PC-3 (cell line): ENCODE data around the gene PHC2. TPM values are rescaled to one million over a fixed set of nuclear protein-coding genes. Genes with fewer than 3 reads are reported as not detected.

Experiments
- ATAC-seq: fragments of 200-7000 bp; cut with Tn5 transposase; 2 replicates; pipeline ENCODE4 v1.9.1; 2020; ENCODE audit warnings: mild to moderate bottlenecking, moderate library complexity
- BruUV-seq: library from RNA; stranded (reverse); fragments of 400-500 nt; replicated peaks from 2 replicates; lab custom pipeline; 2021; lab: Mats Ljungman, UMichigan
- CTCF ChIA-PET: fragments of 300-600 bp; sonication (Branson Sonifier 250); formaldehyde crosslinking; loops from one replicate; lab custom pipeline; 2022; ENCODE audit warnings: antibody characterized with exemption; lab: Charles Lee
- POLR2A ChIA-PET: fragments of 300-600 bp; sonication (Branson Sonifier 250); formaldehyde crosslinking; loops from one replicate; lab custom pipeline; 2022; ENCODE audit warnings: antibody characterized with exemption; ENCODE audit not compliant: unreplicated experiment; lab: Charles Lee
- DNase-seq: peaks from one replicate; pipeline ENCODE4 v3.0.0-alpha.2; 2015
- H2AFZ ChIP-seq: fragments of 300-600 bp; sonication (generic); 2 replicates; pipeline ENCODE4 v1.6.0; 2016; ENCODE audit warnings: antibody characterized with exemption, low read length
- H3F3A ChIP-seq: fragments of 300-600 bp; sonication (generic); one replicate; pipeline ENCODE4 v1.6.0; 2017; ENCODE audit warnings: antibody characterized with exemption, low read length, control low read depth, mild to moderate bottlenecking; ENCODE audit not compliant: unreplicated experiment
- H3K27ac ChIP-seq: fragments of 300-600 bp; sonication (generic); 2 replicates; pipeline ENCODE4 v1.5.1; 2016; ENCODE audit warnings: mild to moderate bottlenecking, low read length
- H3K27me3 ChIP-seq: fragments of 300-600 bp; sonication (generic); 2 replicates; pipeline ENCODE4 v1.6.1; 2016; ENCODE audit warnings: low read length, mixed read lengths
- H3K36me3 ChIP-seq: fragments of 300-600 bp; sonication (generic); 2 replicates; pipeline ENCODE4 v1.6.1; 2016; ENCODE audit warnings: low read depth, mixed run types, low read length, mixed read lengths
- H3K4me1 ChIP-seq: fragments of 300-600 bp; sonication (generic); 2 replicates; pipeline ENCODE4 v1.5.1; 2016; ENCODE audit warnings: low read length; ENCODE audit not compliant: insufficient read depth
- H3K4me2 ChIP-seq: fragments of 300-600 bp; sonication (generic); 2 replicates; pipeline ENCODE4 v1.6.0; 2016; ENCODE audit warnings: low read length
- H3K4me3 ChIP-seq: fragments of 300-600 bp; sonication (generic); 2 replicates; pipeline ENCODE4 v1.5.1; 2016; ENCODE audit warnings: mild to moderate bottlenecking, low read length, mixed read lengths
- H3K79me2 ChIP-seq: fragments of 300-600 bp; sonication (generic); 2 replicates; pipeline ENCODE4 v1.6.1; 2017; ENCODE audit warnings: low read length, mixed read lengths
- H3K9ac ChIP-seq: fragments of 300-600 bp; sonication (generic); 2 replicates; pipeline ENCODE4 v1.6.0; 2016; ENCODE audit warnings: mild to moderate bottlenecking, low read length
- H3K9me2 ChIP-seq: fragments of 300-600 bp; sonication (generic); replicated peaks from 2 replicates; pipeline ENCODE4 v1.6.1; 2016; ENCODE audit warnings: mixed run types, low read length, mixed read lengths
- H3K9me3 ChIP-seq: fragments of 300-600 bp; sonication (generic); 2 replicates; pipeline ENCODE4 v1.6.1; 2016; ENCODE audit warnings: low read length, mixed read lengths
- H4K20me1 ChIP-seq: fragments of 300-600 bp; sonication (generic); 2 replicates; pipeline ENCODE4 v1.6.1; 2016; ENCODE audit warnings: low read length, mixed read lengths
- CTCF ChIP-seq: fragments of 300-600 bp; sonication (generic); conservative IDR thresholded peaks from 2 replicates; pipeline ENCODE4 v1.5.1; 2017; ENCODE audit warnings: antibody characterized with exemption, low read depth, mild to moderate bottlenecking, low read length
- EZH2 ChIP-seq: fragments of 300-600 bp; sonication (generic); IDR thresholded peaks from one replicate; pipeline ENCODE4 v1.6.1; 2017; ENCODE audit warnings: antibody characterized with exemption, mild to moderate bottlenecking, low read length; ENCODE audit not compliant: unreplicated experiment
- EZH2phosphoT487 ChIP-seq: fragments of 300-600 bp; sonication (generic); IDR thresholded peaks from 2 replicates; pipeline ENCODE4 v1.6.1; 2018; ENCODE audit warnings: mild to moderate bottlenecking, antibody characterized with exemption, low read length, borderline replicate concordance
- intact Hi-C: fragments of 100-400 bp; cut with micrococcal nuclease; formaldehyde crosslinking; loops from 2 replicates; pipeline ENCODE4 v1.9.0; 2023
- total RNA-seq: library from RNA; depleted of rRNA; stranded (reverse); fragments of >200 nt; gene quantifications from 2 replicates; pipeline ENCODE4 v1.2.3, GENCODE V29; 2014

The PHC2 gene
- total RNA-seq, 1 experiment from 2014 or later, result 134 TPM

GRCh38 chr1:33322109-33322508, 108.8 kb downstream of the PHC2 start:
- BruUV-seq, result no TSS peak
- ATAC-seq (no peak; the same call in 1 of the 2 replicates), DNase-seq (no peak)
- Histone ChIP-seq H3K9me2 (no peaks in the 10 kb centered on the region), H3K4me2 (no peak overlapping the region), H4K20me1 (peaks cover 4% of the 10 kb centered on the region; the same call in 1 of the 2 replicates), H3F3A (no peaks in the 10 kb centered on the region), H3K4me1 (peaks cover 10% of the 10 kb centered on the region), H3K79me2 (no peaks in the 10 kb centered on the region), H3K36me3 (peaks cover 44% of the 10 kb centered on the region), H3K4me3 (no peak overlapping the region), H3K27ac (no peak overlapping the region), H3K9ac (no peak overlapping the region), H2AFZ (no peak overlapping the region), H3K27me3 (no peaks in the 10 kb centered on the region), H3K9me3 (no peaks in the 10 kb centered on the region)
- POLR2A ChIA-PET, result no interaction called here
- intact Hi-C loops, result no loop called here
- CTCF ChIA-PET, result no interaction called here
- TF ChIP-seq EZH2 (no peak), CTCF (no peak), EZH2phosphoT487 (no peak)

DNA sequence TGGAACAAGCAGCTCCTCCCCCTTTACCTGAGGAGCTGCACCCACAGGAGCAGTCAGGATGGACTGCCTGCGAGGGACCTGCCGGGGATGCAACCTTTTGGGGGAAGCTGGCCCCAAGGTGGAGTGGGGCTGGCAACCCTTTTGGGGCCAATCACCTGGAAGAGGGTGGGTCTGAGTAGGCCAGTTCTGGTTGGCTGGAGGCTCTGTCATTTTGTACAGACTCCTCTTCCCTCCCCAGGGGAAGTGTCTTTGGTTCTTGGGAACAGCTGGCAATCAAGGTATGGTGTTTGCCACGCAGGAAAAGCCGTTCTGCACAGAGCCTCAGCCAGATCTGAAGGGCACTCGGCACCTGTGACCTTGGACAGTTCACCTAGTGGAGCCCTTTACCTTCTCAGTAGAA, 109.7 kb downstream of the PHC2 start:
- Histone ChIP-seq H3K9ac (no peak overlapping the region), H3F3A (no peaks in the 10 kb centered on the region), H3K79me2 (no peaks in the 10 kb centered on the region), H3K4me3 (no peak overlapping the region), H4K20me1 (no peaks in the 10 kb centered on the region; the same call in 1 of the 2 replicates), H3K36me3 (peaks cover 36% of the 10 kb centered on the region), H3K4me1 (peaks cover 10% of the 10 kb centered on the region), H3K9me2 (no peaks in the 10 kb centered on the region), H3K27me3 (no peaks in the 10 kb centered on the region), H3K27ac (no peak overlapping the region), H3K4me2 (no peak overlapping the region), H3K9me3 (no peaks in the 10 kb centered on the region), H2AFZ (no peak overlapping the region)
- intact Hi-C loops, result no loop called here
- peak; percentile 12 for ATAC-seq
- ChIA-PET POLR2A (interaction anchor here (0.6 kb wide), 1 partner anchor 64 kb away, joined by 11 read pairs; no protein-coding TSS in a partner anchor), CTCF (no interaction called here)
- no TSS peak for BruUV-seq
- no peak for DNase-seq
- TF ChIP-seq EZH2phosphoT487 (no peak), EZH2 (no peak), CTCF (no peak)

DNA sequence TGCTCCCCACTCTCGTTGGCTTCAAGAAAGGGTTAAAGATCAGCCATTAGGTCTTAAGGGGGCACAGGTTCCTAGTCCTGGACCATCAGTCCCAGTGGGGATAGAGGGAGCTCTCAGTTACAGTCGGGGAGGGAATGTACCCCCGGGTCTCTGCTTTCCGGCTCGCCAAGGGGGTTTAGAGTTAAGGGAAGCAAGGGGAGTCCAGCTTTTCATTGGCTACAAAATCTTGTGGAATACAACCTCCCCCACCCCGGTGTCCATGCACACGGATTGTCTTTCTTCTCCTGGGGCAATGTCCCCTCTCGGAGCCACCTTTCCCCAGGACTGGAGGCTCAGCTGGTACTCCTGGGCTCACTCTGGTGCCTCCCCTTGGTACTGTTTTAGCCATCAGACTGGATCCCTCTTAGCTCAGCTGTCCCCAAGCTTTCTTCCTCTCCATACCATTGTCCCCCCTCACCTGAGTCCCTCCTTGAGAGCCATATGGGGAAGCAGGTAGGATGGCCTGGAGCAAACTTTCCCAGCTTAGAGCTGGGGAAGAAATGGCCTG, 110.2 kb downstream of the PHC2 start, which contains the start of gene A3GALT2:
TSS of gene A3GALT2 (minus strand) at position 480 of the 547 bp plus-strand sequence. CDS start at position 480, 0 bp downstream.
- Histone ChIP-seq H3F3A (no peaks in the 10 kb centered on the region), H3K4me1 (peaks cover 10% of the 10 kb centered on the region), H3K79me2 (no peaks in the 10 kb centered on the region), H3K9me3 (no peaks in the 10 kb centered on the region), H3K27ac (no peak within 1 kb of the TSS), H3K9ac (no peak within 1 kb of the TSS), H3K27me3 (no peaks in the 10 kb centered on the region), H2AFZ (no peak within 1 kb of the TSS), H3K4me3 (no peak within 1 kb of the TSS), H3K4me2 (no peak within 1 kb of the TSS), H3K9me2 (no peaks in the 10 kb centered on the region), H3K36me3 (peaks cover 31% of the 10 kb centered on the region), H4K20me1 (no peaks in the 10 kb centered on the region)
- DNase-seq, result no peak
- CTCF ChIA-PET, result no interaction called here
- no TSS peak for BruUV-seq
- POLR2A ChIA-PET, result no interaction called here
- intact Hi-C loops, result no loop called here
- TF ChIP-seq EZH2 (no peak), CTCF (no peak), EZH2phosphoT487 (no peak)
- peak; percentile 9 for ATAC-seq
